DMS153 treated with DMSO at 0.1 percent for 48 hours (cell line): ENCODE results near the gene SSRP1.
"Not testable (repeated sequence)": the region's sequence is repeated elsewhere in the genome, so short reads cannot be mapped to it uniquely, and the experiment has no call there.

Experiments used
- DNase-seq: peaks from one replicate; lab custom pipeline; 2025; ENCODE audit not compliant: unreplicated experiment; lab: John Stamatoyannopoulos, UW

Gene SSRP1, protein sequence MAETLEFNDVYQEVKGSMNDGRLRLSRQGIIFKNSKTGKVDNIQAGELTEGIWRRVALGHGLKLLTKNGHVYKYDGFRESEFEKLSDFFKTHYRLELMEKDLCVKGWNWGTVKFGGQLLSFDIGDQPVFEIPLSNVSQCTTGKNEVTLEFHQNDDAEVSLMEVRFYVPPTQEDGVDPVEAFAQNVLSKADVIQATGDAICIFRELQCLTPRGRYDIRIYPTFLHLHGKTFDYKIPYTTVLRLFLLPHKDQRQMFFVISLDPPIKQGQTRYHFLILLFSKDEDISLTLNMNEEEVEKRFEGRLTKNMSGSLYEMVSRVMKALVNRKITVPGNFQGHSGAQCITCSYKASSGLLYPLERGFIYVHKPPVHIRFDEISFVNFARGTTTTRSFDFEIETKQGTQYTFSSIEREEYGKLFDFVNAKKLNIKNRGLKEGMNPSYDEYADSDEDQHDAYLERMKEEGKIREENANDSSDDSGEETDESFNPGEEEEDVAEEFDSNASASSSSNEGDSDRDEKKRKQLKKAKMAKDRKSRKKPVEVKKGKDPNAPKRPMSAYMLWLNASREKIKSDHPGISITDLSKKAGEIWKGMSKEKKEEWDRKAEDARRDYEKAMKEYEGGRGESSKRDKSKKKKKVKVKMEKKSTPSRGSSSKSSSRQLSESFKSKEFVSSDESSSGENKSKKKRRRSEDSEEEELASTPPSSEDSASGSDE

DNA sequence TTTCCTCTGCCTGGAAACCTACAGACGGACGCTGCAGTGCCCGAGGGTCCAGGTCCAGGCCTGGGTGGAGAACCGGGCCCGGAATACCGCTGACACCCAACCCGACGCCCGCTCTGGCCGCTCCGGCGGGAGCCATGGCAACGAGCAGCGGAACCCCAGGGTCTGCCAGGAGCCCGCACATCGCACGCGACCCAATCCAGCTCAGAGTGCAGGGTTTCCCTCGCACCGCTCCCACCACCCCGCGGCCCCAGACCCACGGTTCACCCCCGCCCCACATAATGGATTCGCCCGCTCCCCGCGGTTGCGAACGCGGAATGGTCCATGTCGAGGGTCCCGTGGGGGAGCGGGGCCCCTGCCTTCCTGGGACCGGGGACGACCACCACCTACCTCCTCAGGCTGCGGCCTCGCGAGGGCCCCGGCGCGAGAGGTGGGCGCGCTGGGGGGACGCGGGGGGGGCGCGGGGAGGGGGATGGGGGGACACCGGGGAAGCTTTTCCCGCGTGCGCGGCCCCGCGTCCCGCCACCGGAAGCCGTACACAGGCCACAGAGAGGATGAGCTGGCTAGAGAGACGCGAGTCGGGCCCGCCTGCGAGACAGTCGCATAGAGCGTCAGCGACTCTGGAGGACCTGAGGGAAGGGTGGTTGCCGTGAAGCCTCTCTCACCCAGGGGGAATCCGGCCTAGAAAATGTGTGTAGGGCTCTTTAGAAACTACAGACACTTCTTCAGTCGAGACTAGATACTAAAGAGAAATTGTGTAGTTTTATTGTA, at the start of gene SSRP1:
Gene SSRP1 (minus strand): TSS at position 550 of the 768 bp plus-strand sequence. CDS start 771 bp downstream, outside the sequence.
- DNase-seq = peak; percentile 68

DNA sequence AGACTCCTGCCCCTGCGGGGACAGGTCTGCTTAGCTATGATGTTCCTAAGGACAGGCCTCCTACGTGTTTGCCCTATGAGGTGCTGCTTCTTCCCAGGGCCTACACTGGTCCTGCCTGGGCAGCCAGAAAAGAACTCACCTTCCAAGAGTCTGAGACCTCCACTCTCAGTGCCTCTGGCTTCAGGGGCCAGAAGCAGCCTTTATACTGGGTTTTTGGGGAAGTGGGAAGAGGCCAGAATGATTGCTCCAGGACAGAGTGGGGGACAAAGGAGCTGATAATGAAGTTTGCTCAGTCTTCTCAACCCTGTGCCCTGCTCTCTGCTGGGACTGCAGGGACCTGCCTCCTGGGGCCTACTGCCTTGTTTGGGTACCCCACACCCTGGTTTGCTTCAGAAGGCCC, 45.3 kb upstream of the SSRP1 start, which contains the start of gene PRG3:
Gene PRG3 (minus strand): TSS at position 176 of the 400 bp plus-strand sequence. CDS start 442 bp downstream, outside the sequence.
- no peak for DNase-seq

DNA sequence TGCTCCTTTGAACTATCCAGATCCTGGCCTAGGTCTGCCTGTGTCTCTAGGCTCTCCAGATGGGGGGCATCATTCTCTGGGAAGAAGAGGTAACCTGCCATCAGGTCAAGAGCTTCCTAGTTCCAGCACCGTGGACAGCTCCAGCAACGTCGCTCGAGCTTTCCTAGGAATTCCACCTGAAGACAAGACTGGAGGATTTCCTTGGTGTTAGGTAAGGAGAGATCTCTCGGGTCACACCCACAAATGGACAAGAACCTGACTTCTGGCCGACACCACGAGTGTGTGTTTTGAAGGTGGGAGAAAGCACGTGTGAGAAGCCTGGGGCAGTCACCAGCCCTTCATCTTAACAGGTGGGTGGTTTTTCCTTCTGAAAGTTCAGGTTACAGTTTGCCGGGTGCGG, 44.0 kb upstream of the SSRP1 start:
- no peak for DNase-seq

DNA sequence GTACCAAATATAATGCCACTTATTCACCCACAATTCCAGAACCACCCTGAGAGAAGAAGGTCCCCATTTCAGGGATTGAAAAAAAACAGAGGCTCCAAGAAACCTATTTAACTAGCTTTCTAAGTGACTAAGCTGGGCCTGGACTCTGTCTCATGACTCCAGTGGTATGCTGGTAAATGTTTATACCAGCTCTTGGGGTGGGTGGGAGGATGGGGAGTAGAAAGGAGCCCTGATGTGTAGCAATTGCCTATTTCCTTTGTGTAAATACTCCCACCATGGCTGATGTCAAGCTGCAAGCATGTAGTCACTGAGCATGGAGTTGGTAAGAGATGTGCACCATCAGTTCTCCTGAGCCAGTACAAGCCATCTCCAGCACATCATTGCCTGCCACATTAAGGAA, 42.5 kb upstream of the SSRP1 start:
- DNase-seq = no peak

DNA sequence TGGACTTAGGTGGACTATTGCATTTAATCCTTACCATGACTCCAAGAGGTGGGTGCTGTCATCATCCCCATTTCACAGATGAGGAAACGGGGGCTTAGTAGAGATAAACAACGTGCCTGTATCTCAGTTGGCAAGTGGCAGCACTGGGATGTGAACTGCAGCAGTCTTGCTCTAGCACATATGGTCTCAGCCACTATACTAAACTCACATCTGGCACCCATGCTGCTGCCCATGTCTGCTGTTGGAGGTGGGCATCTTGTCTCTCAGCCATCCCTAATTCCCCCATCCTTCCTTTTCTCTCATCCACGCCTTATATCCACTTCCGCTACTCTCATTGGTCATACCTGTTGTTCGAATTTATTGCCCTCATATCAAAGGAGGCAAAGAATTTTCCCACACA, 41.4 kb upstream of the SSRP1 start:
- DNase-seq = no peak

DNA sequence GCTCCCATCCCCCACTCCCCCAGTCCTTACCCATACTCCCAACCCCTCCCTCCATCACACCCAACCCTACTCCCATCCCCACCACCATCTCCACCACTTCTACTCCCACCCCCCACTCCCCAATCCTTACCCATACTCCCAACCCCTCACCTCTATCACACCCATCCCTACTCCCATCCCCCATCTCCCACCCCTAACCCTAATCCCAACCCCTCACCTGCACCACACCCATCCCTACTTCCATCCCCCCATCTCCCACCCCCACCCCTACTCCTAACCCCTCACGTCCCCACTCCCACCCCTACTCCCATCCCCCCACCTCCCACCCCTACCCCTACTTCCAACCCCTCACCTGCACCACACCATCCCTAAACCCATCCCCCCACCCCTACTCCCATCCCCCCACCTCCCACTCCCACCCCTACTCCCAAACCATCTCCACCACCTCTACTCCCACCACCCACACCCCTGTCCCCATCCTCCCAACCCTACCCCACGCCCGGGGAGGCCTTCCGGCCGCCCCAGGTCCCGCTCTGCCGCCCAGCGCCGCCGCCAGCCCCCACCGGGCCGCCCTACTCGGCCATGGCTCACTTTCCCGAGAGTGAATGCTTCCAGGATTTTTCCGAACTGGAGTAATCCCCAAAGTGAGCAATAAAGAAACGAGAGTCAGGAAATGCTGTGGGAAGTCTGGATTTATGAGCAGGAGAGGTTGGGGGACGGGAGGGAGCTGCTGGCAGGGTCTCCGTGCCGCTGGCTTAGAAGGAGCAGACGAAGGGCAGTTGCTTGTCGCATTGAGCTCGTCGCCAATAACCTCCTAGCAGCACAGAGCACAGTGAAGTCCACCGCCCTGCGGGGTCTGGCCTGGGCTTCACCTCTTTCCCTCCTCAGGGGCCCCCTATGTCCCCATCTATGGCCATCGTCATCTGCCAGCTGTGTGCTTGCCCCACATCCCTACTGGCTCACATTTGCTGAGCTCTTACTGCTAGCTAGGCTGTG, 40.7 kb upstream of the SSRP1 start:
- DNase-seq = no peak

DNA sequence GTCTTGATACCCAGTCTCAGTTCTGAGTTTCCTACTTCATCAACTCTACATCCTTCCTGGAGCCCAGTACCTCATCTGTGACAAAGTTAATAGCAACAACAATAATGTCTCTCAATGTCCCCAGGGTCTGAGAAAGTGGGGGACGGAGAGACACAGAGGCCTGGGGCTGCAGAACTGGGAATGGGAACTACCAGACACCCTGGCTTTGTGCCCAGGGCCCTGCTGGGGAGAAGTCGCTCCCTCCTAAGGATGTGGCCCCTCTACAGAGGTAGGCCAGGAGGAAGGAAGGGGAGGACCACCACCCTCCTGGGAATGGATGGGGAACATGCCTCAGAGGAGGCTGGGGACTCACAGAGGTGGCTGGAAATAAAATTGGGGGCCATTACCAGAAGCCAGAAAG, 39.8 kb upstream of the SSRP1 start:
- DNase-seq = no peak

DNA sequence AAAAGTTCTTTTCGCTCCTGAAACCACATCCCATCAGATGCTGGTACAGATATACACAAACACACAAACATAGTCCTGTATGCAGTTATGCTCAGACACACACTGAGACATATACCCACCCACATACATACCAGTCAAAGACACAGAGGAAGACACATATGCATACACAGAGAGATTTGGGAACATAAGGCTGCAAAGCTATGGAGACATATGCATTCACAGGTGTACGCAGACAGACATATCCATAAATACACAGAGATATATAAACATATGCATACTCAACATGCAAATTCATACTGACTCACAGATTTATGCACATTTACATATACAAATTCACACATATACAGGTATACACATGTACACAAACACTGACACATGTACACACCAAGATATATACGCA, 39.3 kb upstream of the SSRP1 start:
- DNase-seq = no peak

DNA sequence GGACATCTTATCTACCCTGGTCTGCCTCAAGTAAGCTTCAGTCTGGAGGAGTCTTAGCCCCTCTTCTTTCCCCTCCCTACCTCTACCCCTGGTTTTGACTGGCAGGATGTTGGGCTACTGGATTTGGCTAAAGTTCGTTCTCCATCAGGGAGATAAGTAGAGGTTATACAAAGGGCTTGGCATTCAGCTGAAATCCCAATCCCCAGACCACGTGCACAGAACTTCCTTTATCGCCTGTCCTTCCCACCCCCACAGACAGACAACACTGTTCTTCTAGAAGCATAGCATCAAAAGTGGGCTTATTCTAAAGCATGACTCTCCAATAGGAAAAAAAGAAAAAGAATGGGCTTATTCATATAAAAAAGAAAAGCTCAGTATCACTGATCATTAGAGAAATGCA, 37.5 kb upstream of the SSRP1 start:
- no peak for DNase-seq

DNA sequence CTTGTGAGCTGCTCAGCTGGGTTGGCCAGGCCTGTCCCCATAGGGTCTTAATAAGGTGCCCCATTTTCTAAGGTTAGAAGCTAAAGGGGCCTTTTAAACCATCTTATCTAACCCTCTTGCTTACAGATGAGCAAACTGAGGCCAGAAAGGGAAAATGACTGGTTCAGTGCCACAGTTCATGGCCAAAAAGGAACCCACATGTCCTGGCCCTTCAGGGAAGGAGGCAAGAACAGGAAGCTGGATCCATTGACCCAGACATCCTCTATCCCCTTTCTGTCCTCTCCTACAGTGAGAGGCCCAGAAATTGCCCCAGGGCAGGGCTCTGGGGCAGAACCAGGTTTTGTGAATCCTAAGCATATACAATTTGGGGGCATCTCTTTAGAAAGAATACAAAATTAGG, 35.2 kb upstream of the SSRP1 start:
- no peak for DNase-seq

DNA sequence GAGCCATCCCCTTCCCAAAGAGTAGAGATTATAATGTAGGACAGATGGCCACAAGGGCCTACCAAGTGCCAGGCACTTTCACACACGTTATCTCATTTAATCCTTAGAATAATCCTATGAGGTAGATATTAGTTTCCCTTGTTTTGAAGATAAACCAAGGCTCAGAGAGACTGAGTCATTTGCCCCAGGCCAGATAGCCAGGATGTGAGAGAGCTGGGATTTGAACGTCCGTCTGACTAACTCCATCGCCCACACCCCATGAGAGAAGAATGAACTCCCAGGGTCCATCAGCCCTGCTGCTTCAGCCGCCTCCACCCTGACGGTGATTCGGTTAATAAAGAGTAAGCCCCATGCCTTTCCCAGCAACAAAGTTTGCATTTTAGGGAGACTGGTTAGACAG, 34.6 kb upstream of the SSRP1 start:
- no peak for DNase-seq

DNA sequence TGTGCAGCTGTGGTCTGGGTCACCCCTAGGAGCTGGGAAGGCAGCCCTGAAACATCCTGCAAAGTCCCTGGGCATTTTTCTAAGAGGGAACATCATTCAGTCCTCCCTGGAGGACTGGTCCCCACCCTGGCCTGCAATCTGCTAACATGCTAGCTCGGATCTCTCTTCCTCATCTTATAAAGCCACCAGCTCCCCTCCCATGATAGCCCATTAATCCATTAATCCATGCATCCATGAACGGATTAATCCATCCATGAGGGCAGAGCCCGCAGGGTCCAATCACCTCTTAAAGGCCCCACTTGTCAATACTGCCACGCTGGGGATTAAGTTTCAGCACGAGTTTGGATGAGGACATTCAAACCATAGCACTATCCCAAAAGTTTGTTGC, 33.1 kb upstream of the SSRP1 start:
- DNase-seq = no peak

DNA sequence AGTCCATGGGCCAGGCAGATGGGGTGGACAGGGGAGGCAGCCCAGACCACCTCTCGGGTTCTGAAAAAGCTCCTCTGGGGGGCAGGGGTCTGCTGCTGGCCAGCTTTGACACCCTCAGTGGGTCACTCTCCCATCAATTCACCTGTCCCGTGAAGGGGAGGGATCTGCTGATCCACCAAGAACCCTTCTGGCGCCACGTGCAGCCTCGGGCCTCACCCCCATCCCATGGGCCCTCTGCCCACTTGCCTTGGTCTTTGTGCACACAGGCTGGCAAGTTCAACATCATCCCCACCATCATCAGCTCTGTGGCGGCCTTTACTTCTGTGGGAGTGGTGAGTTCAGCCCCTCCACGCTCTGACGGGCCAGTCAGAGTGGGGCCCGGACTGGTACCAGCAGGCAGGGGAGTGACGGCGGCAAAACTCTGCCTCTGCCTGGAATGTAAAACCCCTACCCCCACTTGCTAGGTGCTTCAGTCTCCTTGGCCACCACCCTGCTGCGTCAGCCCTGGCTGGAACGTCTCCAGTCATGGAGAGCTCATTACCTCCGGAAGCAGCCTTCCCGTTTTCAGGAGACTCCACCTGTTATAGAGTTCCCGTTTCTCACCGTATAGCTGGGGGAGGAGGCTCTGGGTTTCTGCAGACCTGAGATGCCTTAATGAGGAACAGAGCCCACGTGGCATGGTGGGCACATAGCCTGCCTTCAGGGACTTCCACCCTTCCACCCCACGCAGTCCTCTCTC, 32.6 kb upstream of the SSRP1 start:
- peak; percentile 1 for DNase-seq

DNA sequence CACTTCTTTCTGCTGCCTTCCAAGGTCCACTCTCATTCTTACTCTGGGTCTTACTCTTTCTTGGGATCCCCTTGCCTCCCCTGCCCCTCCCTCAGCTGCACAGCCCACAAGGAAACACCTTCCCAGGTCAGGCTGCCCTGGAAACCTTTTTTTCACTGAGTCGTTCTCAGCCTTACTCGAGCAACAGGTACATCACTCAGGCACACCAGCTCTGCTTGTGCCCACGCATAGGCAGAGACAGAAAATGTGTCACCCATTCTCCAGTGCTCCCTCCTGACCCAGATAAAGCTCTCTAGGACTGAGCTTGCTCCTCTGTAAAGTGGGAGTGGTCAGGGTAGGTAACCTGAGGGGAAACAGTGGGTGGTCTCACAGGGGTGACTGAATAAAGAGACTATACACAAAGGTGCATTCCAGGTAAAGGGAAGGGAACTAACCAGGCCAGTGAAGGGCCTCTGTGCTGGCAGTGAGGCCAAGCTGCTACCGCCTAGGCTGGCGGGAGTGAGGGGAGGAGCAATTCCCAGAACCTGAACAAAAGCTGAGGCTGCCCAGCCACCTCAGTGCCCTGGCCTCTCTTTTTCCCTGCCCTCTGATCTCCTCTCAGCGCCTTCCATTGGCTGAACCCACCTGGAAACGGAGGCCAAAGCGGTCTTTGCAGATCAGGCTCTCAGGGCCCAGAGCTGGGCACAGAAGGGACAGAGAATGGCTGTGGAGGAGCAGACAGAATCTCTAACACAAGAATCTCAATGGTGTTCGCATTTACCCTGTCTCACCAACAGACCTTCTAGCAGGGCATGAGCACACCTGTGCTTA, 29.4 kb upstream of the SSRP1 start:
- DNase-seq = no peak

DNA sequence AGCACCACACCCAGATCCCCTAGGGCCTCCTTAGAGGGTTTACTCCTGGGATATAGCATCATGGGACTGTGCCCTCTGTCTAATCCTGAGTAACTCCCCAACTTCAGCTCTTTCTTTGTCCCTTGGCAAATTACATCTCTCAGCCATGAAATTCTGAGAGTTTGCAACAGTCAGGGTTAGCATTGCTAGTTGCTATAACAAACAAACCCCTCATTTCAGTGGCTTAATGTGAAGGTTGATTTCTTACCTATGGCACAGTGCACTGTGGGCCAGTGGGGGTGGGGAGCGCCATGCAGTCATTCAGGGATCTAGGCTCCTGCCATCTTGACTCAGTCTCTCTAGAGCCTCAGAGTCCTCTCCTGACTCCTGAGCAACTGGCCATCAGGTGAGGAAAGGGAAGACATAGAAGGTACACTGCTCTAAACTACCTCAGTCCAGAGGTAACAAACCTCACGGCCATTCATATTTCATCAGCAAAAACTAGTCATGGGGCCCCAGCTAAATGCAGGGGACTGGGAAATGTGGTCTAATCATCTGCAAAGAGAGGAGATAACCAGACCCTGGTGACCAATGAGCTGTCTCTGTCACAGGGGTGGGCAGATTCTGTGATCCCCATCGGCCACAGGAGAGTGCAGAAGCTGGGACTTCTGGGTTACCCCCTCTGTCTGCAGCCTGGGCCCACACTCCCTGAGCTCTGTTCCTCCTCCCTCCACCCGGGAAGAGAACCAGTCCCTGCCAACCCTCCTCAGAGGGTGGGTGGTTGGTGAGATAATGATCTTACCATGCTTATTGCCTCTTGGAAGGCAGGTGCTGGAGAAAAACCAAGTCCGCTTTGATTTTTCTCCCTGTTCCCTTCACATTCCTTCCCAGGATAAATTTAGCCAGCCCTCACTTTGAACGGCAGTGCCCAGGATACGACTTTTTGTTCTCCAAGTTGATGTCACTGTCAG, 27.7 kb upstream of the SSRP1 start:
- DNase-seq = no peak

DNA sequence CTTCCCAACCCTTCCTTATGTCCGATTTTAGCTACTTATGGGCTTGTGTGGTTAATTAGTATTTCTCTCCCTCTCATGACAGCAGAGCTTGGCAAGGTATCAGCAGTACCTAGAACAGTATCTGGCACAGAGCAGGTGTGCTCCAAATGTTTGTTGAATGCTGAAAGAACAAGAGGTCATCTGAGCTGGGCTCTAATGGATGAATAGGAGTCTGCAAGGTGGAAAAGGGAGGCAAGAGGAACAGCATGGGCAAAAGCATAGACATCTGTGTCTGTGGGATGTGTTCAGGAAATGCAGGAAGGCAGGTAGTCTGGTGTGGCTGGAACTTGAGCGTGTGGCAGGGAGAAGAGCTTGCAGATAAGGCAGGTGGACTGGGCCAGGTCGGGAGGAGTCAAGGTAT, 26.2 kb upstream of the SSRP1 start:
- DNase-seq = no peak

DNA sequence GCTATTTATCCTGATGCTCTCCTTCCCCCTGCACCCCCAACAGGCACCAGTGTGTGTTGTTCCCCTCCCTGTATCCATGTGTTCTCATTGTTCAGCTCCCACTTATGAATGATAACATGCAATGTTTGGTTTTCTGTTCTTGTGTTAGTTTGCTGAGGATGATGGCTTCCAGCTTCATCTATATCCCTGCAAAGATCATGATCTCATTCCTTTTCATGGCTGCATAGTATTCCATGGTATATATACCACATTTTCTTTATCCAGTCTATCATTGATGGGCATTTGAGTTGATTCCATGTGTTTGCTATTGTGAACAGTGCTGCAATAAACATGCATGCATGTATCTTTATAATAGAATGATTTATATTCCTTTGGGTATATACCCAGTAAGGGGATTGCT, 25.7 kb upstream of the SSRP1 start:
- not testable (repeated sequence) for DNase-seq

DNA sequence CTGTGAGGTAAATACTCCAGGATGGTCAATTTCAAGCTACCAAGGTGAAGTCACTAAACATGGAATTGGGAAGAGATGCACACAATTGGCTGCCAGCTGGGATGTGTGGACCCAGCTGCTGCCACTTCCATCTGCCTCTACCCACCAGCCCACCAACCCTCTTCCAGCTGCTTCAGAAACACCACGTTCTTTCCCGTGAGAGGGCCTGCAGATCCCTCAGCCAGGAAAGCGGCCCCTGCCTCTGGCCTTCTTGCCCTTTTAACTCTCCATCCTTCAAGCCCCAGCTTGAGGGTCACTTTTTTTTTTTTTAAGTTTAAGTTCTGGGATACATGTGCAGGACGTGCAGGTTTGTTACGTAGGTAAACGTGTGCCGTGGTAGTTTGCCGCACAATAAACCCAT, 25.3 kb upstream of the SSRP1 start:
- DNase-seq = no peak
